ENCODE measurements around the gene GPR152.

The GPR152 gene, protein sequence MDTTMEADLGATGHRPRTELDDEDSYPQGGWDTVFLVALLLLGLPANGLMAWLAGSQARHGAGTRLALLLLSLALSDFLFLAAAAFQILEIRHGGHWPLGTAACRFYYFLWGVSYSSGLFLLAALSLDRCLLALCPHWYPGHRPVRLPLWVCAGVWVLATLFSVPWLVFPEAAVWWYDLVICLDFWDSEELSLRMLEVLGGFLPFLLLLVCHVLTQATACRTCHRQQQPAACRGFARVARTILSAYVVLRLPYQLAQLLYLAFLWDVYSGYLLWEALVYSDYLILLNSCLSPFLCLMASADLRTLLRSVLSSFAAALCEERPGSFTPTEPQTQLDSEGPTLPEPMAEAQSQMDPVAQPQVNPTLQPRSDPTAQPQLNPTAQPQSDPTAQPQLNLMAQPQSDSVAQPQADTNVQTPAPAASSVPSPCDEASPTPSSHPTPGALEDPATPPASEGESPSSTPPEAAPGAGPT

DNA sequence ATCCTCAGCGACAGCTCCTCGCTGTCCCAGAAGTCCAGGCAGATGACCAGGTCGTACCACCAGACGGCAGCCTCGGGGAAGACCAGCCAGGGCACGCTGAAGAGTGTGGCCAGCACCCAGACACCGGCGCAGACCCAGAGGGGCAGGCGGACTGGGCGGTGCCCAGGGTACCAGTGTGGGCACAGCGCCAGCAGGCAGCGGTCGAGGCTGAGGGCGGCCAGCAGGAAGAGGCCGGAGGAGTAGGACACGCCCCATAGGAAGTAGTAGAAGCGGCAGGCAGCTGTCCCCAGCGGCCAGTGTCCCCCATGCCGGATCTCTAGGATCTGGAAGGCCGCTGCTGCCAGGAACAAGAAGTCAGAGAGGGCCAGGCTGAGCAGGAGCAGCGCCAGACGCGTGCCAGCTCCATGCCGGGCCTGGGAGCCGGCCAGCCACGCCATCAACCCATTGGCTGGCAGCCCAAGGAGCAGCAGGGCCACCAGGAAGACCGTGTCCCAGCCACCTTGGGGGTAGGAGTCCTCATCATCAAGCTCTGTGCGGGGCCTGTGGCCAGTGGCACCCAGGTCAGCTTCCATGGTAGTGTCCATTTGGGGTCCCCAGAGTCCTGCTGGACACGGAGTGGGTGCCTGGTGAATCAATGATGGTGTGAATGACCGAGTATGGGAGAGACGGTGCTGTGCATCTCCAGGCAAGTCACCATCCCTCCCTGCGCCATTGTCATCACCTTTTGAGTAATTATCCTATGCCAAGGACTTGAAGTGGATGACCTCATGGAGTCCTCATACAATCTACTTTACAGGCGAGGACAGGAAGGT is at the start of gene GPR152:
Gene GPR152, minus strand, starts transcription at position 589 of the 812 bp plus-strand sequence. Its CDS starts 5 bp downstream, at position 584.
- DNase-seq = peak in 1 of 10 donors; percentile 89
- intact Hi-C loops (cut with DNase I) = no loop called here

DNA sequence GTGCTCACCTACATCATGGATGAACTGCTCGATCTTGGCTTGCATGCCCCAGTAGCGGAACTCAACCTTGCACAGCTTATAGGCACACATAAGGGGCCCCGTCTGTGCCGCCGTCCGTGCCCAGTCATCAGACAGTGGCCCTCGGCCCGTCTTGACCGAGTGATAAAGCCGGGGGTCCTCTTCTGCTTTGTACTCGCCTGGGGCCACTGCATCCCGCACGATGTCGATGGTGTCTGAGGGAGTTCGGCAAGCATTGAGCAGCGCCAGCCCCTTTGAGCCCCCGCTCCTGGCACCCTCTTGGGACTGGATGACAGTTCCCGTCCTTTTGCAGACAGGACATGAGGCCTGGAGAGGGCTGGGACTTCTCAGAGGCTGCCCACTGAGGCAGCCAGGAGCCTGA is 49.3 kb upstream of the GPR152 start:
- intact Hi-C loops (cut with DNase I) = loop anchor here (10.0 kb wide), 1 partner anchor 57 kb away; the partner anchor contains the start of gene CORO1B
- peak in 2 of 10 donors; percentile 51 to 64 for DNase-seq

DNA sequence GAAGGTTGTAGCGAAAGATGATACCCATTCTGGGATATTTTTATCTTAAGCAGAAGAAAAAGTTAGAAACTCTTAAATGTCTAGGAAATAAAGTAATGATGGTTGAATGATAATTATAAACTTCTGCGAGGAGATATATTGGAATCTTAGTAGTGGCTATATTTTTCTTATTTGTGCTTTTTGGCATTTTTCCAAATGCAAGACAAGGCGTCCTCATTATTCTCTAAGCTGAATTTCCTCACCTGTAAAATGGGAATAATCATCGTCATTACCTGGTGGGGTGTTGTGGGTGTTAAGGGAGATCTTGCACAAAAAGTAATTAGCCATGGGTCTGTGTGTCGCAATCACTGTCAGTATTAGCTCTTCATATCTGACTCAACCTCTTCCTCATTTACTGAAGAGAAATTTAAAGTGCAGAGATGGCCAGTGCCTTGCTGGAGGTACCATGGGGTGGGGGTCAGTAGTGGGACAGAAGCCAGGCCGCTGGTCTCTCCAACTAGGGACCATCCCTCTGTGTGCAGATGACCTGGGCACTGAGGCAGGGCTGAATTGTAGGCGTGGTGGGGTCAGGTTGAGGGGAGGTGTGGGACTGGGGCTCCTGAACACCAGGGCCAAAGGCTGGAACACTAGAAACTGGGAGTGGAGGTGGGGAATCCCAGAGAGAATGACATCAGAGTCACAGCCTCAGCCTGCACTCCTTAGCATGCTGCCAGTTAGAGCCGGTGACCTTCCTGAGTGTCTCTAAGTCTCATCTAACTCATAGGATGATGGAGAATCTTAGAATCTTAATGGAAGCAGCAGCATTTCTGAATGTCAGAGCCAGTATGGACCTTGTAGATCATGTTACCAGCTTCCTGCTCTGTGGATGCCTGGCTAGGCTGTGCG is 48.5 kb upstream of the GPR152 start:
- intact Hi-C loops (cut with DNase I) = loop anchor here (10.0 kb wide), 1 partner anchor 56 kb away; the partner anchor contains the start of gene CORO1B
- DNase-seq = no peak

- intact Hi-C loops (cut with DNase I) = loop anchor here (10.0 kb wide), 1 partner anchor 56 kb away; the partner anchor contains the start of gene CORO1B
- no peak for DNase-seq
Measured at GRCh38 chr11:67500484-67500821, 47.9 kb upstream of the GPR152 start.

DNA sequence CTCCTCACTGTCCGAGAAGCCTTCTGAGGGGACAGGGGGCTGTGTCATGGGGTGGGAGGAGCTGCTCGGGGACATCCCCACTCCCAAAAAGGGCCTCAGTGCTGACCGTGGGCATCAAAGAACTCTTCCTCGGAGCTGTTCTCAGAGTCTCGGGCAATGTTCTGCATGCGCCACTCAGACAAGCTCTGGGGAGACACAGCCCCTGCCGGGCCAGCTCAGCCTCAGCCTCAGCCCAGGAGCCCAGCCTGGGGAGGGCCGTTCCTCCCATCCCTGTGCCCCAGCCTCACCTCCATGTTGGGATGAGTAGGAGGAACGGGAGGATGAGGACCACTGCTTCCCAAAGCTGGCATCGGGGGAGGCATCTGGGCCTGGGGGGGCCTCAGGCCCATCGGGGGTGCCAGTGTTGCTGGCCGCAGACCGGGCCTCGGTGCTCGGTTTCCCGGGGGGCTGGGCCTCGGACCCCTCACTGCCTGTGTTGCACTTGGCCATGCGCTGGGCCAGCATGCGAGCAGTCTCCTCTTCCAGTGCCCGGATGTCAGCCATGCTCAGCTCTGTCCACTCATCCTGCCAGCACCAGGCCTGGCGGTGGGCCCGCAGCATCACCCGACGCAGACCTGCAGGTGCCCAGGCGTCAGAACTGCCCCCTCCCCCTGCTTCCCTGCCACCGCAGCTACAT is 47.4 kb upstream of the GPR152 start:
- peak in 1 of 10 donors; percentile 57 for DNase-seq
- intact Hi-C loops (cut with DNase I) = loop anchor here (2.0 to 10.0 kb wide), 2 partner anchors 15 to 55 kb away; partner anchors contain the start of gene CORO1B

- intact Hi-C loops (cut with DNase I) = loop anchor here (2.0 kb wide), 1 partner anchor 14 kb away; no protein-coding TSS in a partner anchor
- peak in 1 of 10 donors; percentile 65 for DNase-seq
Measured at GRCh38 chr11:67498544-67498972, 46.0 kb upstream of the GPR152 start.

DNA sequence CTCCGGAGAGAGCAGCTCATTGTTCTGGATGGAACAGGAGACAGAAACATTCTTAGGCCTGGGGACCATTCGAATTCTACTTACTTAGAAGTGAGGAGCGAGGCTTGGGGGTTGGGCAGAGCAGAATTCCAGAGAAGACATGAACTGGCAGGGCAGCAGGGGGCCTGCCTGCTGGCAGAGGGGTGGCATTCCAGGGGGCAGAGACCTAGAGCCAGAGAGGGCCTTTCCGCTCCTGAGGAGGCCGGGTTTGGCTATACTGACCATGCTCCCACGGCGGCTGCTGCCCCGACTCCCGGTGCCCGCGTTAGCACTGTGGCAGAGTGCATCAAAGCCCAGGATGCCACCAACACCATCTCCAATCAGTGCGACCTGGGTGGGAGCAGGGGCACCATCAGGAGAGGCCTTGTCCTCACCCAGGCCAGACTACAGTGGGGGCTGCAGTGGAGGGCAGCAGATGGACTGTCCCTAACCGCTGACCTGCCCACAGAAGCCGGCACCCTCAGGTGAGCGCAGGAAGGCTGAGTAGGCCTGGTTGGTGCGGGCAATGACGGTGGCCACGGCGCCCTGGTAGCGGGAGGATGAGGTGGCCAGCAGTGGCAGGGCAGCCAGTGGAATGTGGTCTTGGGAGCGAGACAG is 45.2 kb upstream of the GPR152 start:
- intact Hi-C loops (cut with DNase I) = loop anchor here (2.0 kb wide), 1 partner anchor 13 kb away; no protein-coding TSS in a partner anchor
- no peak for DNase-seq

GRCh38 chr11:67496113-67496512 is 43.6 kb upstream of the GPR152 start:
- peak in 1 of 10 donors; percentile 35 for DNase-seq
- intact Hi-C loops (cut with DNase I) = no loop called here

DNA sequence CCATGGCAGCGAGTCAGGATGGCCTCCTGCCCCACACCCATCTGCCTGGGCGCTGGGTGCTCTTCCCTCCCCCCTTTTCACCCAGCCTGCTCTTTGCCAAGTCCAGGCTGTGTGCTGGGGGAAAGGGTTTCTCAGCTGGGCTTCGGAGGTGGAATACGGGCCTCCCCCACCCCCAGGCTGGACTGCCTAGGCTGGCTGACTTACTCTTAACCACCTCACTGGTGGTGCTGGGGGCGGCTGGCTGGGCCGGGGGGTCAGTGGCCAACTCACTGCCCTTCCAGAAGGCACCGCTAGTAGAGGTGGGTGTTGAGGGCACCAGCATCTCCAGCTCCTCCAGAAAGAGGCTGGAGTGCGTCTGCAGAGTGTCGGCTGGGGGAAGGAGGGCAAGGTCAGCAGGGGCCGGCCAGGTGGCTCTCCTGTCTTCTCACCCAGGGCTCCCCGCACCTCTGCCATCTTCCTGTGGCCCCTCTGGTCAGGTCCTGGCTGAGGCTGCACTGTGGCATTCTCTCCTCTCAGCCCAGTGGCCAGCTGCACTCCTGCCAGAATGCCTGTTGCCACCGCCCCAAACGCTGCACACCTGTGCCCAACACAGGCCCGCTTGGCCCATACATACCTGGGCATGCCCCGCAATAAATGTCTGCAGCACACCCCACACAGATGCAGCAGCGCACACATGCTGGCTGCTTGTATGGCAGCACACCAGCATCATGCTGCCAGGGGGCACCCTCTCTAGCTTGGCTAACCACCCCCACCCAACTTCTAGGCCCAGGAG is 42.9 kb upstream of the GPR152 start:
- intact Hi-C loops (cut with DNase I) = no loop called here
- peak in 1 of 10 donors; percentile 43 for DNase-seq

DNA sequence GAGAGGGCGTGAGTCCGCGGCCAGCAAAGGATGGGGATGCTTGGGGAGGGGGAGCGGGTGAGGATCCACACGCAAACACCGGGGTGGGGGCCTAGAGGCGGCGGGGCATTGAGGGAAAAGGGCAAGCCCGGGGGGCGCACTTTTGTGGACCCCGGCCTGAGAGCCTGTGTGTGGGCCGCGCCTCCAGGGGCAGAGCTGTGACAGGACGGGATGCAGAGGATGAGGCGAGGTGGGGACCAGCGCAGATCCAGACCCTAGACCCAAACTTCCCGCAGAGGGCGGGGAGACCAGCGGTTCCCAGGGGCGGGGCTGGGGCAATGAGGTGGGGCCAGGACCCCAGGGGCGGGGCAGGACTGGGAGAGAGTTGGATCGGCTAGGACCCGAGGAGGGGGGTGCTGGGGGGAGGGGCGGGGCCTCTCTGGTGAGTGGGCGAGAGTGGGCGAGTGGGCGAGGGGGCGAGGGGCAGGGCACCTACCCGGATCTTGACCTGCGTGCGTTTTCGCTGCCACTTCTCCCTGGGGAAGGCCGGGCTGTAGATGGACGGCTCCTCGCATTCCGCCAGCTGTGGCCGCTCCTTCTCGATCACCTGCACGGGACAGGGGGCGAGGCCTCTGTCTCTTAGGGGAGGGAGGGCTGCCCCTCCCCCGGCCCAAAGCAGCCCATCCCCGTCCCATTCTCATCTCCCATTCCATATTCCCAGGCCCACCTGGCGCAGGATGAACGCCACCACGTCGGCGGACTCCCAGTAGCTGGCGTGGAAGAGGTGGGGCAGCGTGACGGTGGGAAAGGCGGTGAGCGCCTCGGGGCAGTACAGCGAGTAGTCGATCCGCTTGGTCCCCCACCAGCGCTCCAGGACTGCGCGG is 42.1 kb upstream of the GPR152 start:
- intact Hi-C loops (cut with DNase I) = no loop called here
- DNase-seq = peak in 1 of 10 donors; percentile 73

- intact Hi-C loops (cut with DNase I) = no loop called here
- peak in 2 of 10 donors; percentile 66 to 74 for DNase-seq
Measured at GRCh38 chr11:67493548-67494370, 41.2 kb upstream of the GPR152 start.

DNA sequence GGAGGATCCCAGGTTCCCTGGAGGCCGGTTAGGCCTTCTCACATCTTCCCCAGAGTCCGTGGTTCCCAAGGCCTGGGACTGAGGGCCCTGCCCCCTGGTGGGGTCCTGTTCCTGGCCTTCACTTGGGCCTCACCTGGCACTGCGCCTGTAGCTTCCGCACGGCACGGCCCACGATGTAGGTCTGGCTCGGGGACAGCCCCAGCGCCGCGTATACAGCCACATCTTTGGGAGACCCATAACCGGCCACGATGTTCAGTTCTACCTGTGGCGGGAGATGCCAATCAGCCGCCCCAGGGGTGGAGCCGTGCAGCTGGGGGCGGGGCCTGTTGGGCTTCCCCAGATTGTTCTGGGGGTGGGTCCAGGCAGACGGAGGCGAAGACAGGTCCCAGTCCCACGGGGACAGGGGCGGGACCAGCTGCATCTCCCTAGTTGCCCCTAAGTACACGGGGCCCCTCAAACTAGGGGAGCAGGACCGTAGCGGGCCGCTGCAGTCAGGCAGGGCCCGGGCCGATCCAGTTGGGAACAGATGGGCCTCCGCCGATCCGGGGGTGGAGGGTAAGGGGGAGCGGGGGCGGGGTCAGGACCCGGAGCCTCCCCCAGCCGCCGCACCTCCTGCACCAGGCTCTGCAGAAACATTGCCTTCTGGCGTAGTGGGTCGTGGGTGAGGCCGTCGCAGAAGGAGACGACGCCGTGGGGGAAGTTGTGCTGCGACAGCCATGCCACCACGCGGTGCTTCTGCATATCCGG is 40.4 kb upstream of the GPR152 start:
- peak in 2 of 10 donors; percentile 70 to 75 for DNase-seq
- intact Hi-C loops (cut with DNase I) = no loop called here

DNA sequence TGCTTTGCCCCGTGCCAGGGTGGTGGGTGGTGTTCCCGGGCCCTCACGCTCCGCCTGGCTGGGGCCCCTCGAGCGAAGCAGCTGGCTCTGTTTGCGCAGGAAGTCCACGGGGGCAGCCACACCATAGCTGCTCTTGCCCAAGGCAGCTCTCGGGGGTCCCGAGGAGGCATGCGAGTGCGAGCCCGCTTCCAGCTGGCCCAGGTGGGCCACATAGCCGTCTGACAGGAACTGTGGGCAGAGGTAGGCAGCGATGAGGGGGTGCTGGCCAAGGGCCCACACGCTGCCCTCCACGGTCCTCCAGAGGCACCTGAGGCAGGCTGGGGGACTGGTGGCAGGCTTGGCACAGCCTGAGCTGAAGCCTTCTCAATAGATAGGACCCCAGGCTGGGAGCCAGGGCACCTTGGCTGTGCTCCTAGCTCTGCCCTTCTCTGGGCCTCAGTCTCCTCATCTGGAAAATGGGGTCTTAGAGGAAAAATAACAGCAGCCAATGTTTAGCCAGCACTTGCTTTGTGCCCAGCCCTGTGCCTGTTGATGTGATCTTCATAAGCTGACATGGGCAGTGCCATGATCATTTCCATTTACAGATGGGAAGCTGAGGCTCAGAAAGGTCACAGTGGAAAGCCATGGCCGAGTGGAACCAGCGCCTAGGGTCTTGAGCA is 39.7 kb upstream of the GPR152 start:
- DNase-seq = peak in 2 of 10 donors; percentile 64 to 82
- intact Hi-C loops (cut with DNase I) = no loop called here

- intact Hi-C loops (cut with DNase I) = no loop called here
- DNase-seq = peak in 2 of 10 donors; percentile 74 to 76
Measured at GRCh38 chr11:67491276-67492068, 38.9 kb upstream of the GPR152 start.

Data from posterior cingulate gyrus (tissue), 11 donors.